Amniotic stem cell (primary cell): ENCODE measurements around the gene IL13.
"Not testable (repeated sequence)": the region's sequence is repeated elsewhere in the genome, so short reads cannot be mapped to it uniquely, and the experiment has no call there.

Experiments used
- DNase-seq: peaks from one replicate; lab custom pipeline; 2025; lab: John Stamatoyannopoulos, UW

Gene IL13

GRCh38 chr5:132688536-132689339 is 30.8 kb downstream of the IL13 start:
- no peak for DNase-seq

- DNase-seq: no peak
These were observed 31.5 kb downstream of the IL13 start for GRCh38 chr5:132689513-132689912.

- DNase-seq: no peak
These were observed 32.2 kb downstream of the IL13 start for GRCh38 chr5:132690156-132690555.

- DNase-seq: not testable (repeated sequence)
These were observed 34.0 kb downstream of the IL13 start for GRCh38 chr5:132691755-132692631.

- DNase-seq: no peak
These were observed 34.6 kb downstream of the IL13 start for GRCh38 chr5:132692632-132692967.

GRCh38 chr5:132695956-132696355 is 38.0 kb downstream of the IL13 start:
- DNase-seq: no peak

GRCh38 chr5:132704875-132705274 is 46.9 kb downstream of the IL13 start:
- no peak for DNase-seq

GRCh38 chr5:132708645-132709044 is 50.7 kb downstream of the IL13 start:
- DNase-seq: no peak
